ENCODE data around the gene PIK3R1.

- TF ChIP-seq, protein P1, sequence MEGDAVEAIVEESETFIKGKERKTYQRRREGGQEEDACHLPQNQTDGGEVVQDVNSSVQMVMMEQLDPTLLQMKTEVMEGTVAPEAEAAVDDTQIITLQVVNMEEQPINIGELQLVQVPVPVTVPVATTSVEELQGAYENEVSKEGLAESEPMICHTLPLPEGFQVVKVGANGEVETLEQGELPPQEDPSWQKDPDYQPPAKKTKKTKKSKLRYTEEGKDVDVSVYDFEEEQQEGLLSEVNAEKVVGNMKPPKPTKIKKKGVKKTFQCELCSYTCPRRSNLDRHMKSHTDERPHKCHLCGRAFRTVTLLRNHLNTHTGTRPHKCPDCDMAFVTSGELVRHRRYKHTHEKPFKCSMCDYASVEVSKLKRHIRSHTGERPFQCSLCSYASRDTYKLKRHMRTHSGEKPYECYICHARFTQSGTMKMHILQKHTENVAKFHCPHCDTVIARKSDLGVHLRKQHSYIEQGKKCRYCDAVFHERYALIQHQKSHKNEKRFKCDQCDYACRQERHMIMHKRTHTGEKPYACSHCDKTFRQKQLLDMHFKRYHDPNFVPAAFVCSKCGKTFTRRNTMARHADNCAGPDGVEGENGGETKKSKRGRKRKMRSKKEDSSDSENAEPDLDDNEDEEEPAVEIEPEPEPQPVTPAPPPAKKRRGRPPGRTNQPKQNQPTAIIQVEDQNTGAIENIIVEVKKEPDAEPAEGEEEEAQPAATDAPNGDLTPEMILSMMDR (IDR thresholded peaks at IDR 0.05; ENCODE audit: low read depth, low read length, poor library complexity, severe bottlenecking) = peak; percentile 60
- no peak for TF ChIP-seq EZH2phosphoT487 (IDR thresholded peaks at IDR 0.05; ENCODE audit: borderline replicate concordance, low read length)
Observed at GRCh38 chr5:68252673-68253623, 37.4 kb downstream of the PIK3R1 start.
